NCI-H1436 treated with DMSO at 0.1 percent for 48 hours (cell line): ENCODE data around the gene POTEM.
"Not testable (repeated sequence)": the region's sequence is repeated elsewhere in the genome, so short reads cannot be mapped to it uniquely, and the experiment has no call there.

Experiments
- DNase-seq: peaks from one replicate; lab custom pipeline; 2025; lab: John Stamatoyannopoulos, UW

Gene POTEM

GRCh38 chr14:18967134-18967533 lies at the start of gene POTEM:
Gene POTEM, plus strand, starts transcription at chr14:18967434. Its CDS starts 52 bp downstream, at chr14:18967486.
- DNase-seq: not testable (repeated sequence)

DNA sequence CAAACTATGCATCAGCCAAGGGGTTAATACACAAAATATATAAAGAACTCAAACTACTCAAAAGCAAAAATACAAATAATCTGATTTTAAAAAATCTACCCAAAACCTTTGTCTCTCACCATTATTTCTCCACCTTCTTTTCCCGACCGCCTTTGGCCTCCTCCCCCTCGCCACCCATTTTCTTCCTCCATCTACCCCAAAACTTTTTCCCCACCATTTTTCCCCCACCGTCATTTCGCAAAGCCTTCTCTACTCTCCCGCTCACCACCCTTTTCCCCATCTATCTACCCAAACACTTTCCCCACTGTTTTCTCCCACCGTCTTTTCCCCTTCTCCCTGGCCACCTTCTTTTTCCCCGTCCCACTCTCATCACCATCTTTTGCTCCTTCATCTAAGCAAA lies 48.9 kb upstream of the POTEM start:
- DNase-seq: not testable (repeated sequence)

DNA sequence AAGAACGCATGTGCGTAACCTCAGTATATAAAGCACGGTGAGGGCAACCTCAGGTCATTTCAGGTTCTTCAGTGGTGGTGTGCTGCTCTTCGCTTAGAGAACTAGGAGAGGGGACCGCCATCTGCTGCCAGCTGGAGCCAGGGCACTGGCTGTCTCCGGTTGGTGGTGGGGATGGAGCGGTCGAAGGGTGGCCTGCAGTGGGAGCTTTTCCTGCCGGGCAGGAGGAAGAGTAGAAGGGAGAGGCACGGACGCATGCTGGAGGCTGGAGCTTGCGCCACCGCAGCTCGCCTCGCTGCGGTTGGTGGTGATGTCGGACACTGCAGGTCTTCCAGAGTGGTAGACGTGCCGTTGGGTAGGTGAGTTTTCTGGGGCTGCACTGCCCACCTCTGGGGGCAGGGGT lies 47.2 kb upstream of the POTEM start:
- DNase-seq: not testable (repeated sequence)

GRCh38 chr14:18921055-18921701 lies 46.1 kb upstream of the POTEM start:
- DNase-seq: not testable (repeated sequence)

DNA sequence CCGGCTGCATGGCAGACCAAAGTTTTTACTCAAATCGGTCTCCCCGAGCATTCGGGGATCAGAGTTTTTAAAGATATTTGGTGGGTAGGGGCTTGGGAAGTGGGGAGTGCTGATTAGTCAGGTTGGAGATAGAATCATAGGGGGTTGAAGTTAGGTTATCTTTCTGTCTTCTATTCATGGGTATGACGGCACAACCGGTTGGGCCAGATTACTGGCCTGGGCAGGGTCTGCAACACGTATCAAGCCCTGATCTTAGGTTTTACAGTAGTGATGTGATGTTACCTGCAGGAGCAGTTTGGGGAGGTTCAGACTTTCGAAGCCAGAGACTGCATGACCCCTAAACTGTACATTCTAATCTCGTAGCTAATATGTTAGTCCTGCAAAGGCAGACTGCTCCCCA lies 30.4 kb upstream of the POTEM start:
- DNase-seq: not testable (repeated sequence)

- DNase-seq: not testable (repeated sequence)
Observed at GRCh38 chr14:18938733-18939132, 28.5 kb upstream of the POTEM start.

DNA sequence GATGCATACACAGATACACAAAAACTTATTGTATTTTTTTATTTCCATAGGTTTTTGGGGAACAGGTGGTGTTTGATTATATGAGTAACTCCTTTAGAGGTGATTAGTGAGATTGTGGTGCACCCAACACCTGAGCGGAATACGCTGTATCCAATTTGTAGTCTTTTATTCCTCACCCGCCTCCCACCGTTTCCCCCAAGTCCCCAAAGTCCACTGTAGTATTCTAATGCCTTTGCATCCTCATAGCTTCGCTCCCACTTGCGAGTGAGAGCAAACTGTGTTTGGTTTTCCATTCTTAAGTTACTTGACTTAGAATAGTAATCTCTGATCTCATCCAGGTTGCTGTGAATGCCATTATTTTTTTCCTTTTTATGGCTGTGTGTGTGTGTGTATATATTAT lies 17.3 kb upstream of the POTEM start:
- DNase-seq: not testable (repeated sequence)

DNA sequence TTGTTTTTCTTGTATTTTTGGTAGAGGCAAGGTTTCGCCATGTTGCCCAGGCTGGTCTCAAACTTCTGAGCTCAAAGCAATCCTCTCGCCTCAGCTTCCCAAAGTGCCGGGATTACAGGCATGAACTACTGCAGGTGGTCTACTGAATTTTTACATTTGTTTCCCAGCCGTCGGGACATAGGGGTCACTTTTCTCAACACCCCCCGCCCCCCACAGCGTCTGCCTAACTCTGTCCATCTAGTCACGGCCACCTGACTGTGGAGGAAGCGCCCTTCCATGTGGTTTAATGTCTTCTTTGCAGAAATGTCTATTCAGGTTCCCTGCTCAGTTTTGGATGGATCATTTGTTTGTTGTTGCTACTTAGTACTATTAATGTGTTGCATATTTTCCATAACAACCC lies 14.1 kb upstream of the POTEM start:
- not testable (repeated sequence) for DNase-seq

DNA sequence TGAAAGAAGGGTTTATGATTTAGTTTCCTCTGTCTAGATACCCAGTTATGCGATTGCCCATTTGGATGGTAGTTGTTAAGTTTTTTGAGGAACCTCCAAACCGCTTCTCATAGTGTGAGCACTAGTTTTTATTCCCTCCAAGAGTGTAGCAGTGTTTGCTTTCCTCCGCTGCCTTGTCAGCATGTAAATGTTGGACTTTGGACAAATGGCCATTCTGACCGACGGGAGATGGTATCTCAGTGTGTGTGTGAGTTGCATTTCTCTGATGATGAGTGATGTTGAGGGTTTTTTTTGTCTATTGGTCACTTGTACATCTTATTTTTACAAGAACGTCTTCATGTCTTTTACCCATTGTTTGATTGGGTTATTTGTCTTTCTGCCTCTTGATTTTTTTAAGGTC lies 11.4 kb upstream of the POTEM start:
- DNase-seq: not testable (repeated sequence)

DNA sequence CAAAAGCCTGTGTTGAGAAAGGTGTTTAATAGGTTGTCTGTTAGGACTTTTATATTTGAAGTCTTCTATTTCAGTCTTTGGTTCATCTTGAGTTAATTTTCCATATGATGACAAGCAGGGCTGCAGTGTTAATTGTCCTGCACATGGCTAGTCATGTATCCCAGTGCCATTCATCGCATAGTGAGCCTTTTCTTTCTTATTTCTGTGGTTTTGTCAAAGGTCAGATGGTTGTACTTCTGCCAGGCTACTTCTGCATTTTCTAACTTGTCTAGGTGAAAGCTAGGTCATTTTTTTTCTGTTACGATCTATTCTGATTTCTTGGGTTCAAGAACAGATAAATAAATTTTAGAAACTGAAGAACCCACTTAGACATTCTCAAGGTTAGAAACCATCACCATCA lies 5.7 kb upstream of the POTEM start:
- not testable (repeated sequence) for DNase-seq

DNA sequence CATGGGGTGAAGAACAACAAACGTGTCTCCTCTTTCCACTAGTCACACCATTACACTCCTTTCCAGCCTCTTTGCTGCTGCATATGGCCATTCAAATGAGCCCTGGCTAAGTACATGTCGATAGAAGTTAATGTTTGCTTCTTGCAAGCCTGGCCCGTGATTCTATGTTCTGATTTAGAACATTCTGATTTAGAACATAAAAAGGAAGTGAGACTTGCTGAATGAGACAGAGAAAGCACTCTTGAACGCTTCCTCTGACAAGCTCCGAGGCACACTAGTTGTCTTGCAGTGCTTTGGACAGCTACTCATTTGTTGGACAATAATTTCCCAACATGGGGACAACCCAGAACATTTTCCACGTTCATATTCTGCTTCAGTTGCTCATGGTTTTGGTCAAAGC lies 5.1 kb upstream of the POTEM start:
- DNase-seq: not testable (repeated sequence)

DNA sequence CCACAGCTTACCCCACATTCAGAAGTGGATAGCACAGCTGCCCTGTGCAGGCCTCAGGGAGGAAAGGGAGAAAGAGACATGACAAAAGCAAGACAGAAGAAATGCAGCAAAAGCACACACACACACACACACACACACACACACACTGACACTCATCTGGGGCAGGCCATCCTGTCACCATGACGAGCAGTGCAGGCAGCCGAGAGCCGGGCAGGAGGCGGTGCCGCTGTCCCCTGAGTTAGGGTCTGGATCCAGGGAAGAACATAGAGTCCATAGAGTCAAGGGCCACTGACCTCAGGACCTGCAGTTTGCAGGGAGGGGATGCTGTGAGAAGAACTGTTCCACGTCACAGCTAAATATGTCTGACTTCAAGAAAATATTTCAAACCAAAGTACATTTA lies 4.0 kb upstream of the POTEM start:
- not testable (repeated sequence) for DNase-seq

GRCh38 chr14:18964878-18965277 lies 2.4 kb upstream of the POTEM start:
- DNase-seq: not testable (repeated sequence)

DNA sequence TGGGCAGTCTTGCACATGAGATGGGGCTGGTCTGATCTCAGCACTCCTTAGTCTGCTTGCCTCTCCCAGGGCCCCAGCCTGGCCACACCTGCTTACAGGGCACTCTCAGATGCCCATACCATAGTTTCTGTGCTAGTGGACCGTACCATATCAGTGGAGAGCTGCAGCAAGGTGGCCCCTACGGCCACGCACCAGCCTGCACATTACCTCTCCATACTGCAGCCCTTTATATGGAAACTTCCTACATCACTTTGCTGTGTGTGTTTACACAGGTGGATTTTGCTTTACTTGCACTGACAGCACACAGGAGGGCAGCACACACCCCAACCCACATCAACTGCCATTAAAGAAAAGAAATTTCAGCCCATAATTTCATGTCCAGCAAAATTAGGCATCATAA lies 35.3 kb downstream of the POTEM start:
- not testable (repeated sequence) for DNase-seq

- DNase-seq: not testable (repeated sequence)
Observed at GRCh38 chr14:19006490-19006889, 39.3 kb downstream of the POTEM start.

DNA sequence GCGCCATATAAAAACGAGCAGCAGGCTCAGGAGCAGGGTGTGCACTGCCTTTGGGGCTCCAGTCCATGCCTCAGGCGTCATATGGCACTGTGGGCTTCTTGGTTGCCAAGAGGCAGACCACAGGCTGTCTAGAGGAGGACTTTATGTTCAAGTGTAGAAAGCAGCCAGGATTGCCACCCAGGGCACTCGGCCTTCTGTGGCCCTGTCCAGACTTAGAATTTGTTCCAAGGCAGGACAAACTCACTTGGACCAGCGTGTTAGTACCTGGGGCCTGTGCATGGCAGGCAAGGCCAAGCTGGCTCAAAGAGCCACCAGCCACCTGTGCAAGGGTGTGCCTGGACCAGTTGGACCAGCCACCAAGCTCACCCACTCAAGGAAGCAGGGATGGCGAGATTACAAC lies 40.4 kb downstream of the POTEM start:
- DNase-seq: not testable (repeated sequence)

DNA sequence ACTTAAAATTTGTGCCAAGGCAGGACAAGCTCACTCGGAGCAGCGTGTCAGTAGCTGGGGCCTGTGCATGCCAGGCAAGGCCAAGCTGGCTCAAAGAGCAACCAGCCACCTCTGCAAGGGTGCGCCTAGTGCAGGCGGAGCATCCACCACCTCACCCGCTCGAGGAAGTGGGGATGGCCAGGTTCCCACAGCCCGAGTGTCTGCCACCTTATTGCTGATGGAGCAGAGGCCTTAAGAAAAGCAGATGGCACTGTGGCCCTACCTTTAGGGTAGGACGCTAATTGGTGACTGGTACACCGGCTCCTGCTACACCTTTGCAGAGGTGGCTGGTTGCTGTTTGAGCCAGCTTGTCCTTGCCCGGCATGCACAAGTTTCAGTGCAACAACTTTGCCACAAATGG lies 43.8 kb downstream of the POTEM start:
- DNase-seq: not testable (repeated sequence)

GRCh38 chr14:19011703-19012102 lies 44.5 kb downstream of the POTEM start:
- not testable (repeated sequence) for DNase-seq

GRCh38 chr14:19015185-19015584 lies 48.0 kb downstream of the POTEM start:
- not testable (repeated sequence) for DNase-seq

DNA sequence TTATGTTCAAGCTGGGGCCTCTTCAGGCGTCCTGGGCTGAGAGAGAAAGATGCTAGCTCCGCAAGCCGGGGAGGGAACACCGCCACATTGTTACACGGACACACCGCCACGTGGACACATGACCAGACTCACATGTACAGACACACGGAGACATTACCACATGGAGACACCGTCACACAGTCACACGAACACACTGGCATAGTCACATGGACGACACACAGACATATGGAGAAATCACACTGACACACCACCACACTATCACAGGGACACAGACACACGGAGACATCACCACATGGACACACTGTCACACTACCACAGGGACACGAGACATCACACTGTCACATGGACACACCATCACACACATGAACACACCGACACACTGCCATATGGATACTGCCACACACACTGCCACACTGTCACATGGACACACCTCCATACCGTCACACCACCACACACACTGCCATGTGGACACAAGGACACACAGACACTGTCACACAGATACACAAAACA lies 57.9 kb downstream of the POTEM start:
- not testable (repeated sequence) for DNase-seq

DNA sequence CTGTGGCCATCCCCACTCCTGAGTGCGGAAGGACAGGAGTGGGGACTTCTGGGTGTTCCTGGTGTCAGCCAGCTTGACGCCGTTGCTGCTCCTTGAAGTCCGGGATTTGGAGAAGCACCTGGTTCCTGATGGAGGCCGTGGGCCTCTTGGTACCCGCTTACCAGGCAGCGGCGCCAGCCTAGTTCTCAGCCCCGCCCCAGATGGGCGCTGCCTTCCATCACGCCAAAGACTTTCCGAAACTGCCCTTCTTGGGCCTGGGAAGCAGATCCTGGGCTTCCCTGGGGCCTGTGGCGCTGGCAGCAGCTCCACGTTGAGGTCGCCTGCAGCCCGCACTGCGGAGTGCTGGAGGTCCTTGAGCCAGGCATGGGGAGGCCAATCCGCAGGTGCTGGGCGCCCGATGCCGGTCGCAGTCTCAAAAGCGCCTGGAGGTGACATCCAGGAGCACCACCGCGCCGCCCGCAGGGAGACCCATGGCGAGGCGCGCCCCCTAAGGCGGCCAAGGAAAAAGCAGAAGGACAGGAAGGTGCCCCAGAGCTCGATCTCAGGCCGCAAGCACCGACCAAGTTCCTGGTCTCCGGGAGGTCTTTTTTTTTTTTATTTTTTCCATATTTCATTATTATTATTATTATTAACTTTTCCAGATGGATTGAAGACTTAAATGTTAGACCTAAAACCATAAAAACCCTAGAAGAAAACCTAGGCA lies 59.6 kb downstream of the POTEM start:
- not testable (repeated sequence) for DNase-seq

DNA sequence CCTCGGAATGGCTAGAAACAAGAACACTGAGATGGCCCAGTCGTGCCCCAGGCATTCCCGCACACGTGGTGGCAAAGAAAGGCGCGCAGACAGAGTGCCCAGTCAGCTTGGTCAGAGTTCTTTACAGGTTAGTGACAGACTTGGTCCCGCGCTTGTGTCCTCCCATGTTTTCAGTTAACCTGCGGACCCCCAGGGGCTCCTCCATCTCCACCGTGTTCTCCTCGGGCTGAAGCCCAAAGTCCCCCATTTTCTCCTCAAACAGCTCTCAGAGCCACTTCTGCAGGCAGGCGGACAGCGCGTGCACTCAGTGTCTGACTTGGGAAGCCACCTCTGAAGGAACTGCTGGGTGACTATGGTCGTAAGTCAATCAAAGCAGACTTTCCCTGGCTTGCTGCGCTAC lies 60.7 kb downstream of the POTEM start:
- DNase-seq: not testable (repeated sequence)

- DNase-seq: not testable (repeated sequence)
Observed at GRCh38 chr14:19036811-19037382, 69.7 kb downstream of the POTEM start.
